Lung (tissue), 12 donors: ENCODE data around the gene CBL. TPM values are rescaled to one million over a fixed set of nuclear protein-coding genes. Genes with fewer than 3 reads are reported as not detected.

Source experiments
- ATAC-seq: fragments of 200-7000 bp; cut with Tn5 transposase; one replicate; pipeline ENCODE4 v1.9.1; 2020; ENCODE audit warnings: moderate number of reproducible peaks; ENCODE audit not compliant: insufficient read depth, low FRiP score
- DNase-seq, 3 donors: peaks; one replicate each; pipeline ENCODE4 v3.0.0-alpha.2; 2013 to 2017
- H3K27ac ChIP-seq, 2 donors: one replicate each; pipeline ENCODE4 v1.5.1; 2013; ENCODE audit warnings: mild to moderate bottlenecking in 2 of 2, moderate library complexity in 2 of 2, control low read depth in 1 of 2, inconsistent platforms in 1 of 2, low read depth in 1 of 2, low read length in 1 of 2
- H3K27me3 ChIP-seq, 3 donors: one replicate each; pipeline ENCODE4 v1.5.1; 2013; ENCODE audit warnings: low read length in 2 of 3; ENCODE audit not compliant: control insufficient read depth in 3 of 3, insufficient read depth in 3 of 3
- H3K36me3 ChIP-seq, 4 donors: one replicate each; pipeline ENCODE4 v1.5.1; 2013; ENCODE audit warnings: low read length in 4 of 4, mild to moderate bottlenecking in 1 of 4, moderate library complexity in 1 of 4; ENCODE audit not compliant: control insufficient read depth in 4 of 4, insufficient read depth in 4 of 4
- H3K4me1 ChIP-seq, 5 donors: one replicate each; pipeline ENCODE4 v1.5.1; 2013; ENCODE audit warnings: low read length in 5 of 5, mild to moderate bottlenecking in 2 of 5, moderate library complexity in 1 of 5; ENCODE audit not compliant: control insufficient read depth in 5 of 5, insufficient read depth in 5 of 5
- H3K4me3 ChIP-seq: one replicate; pipeline ENCODE4 v1.5.1; 2013; ENCODE audit warnings: mild to moderate bottlenecking, control low read depth, moderate library complexity
- H3K9ac ChIP-seq, 2 donors: one replicate each; pipeline ENCODE4 v1.5.1; 2013; ENCODE audit warnings: low read length in 2 of 2, control low read depth in 1 of 2; ENCODE audit not compliant: insufficient read depth in 1 of 2
- H3K9me3 ChIP-seq, 4 donors: one replicate each; pipeline ENCODE4 v1.5.1; 2013; ENCODE audit warnings: low read length in 3 of 4, mild to moderate bottlenecking in 1 of 4, moderate library complexity in 1 of 4; ENCODE audit not compliant: control insufficient read depth in 4 of 4, insufficient read depth in 3 of 4
- CTCF ChIP-seq: IDR thresholded peaks from 2 replicates; pipeline ENCODE4 v1.5.1; 2012; ENCODE audit warnings: mild to moderate bottlenecking; ENCODE audit errors: control extremely low read depth, extremely low read depth
- WGBS, 2 donors: extraction: QIAGEN DNeasy Blood & Tissue Kit; methylation state at CpG; one replicate each; pipeline ENCODE4 v1.1.7; 2013; 5-methylcytosine and 5-hydroxymethylcytosine counted together
- polyA plus RNA-seq, 2 donors: library from polyadenylated mRNA; stranded (reverse); fragments of 200-250 nt; gene quantifications; one replicate each; pipeline ENCODE4 v1.2.1, GENCODE V29; 2013
- total RNA-seq, 2 donors: library from RNA; depleted of rRNA in 1 of 2; stranded (reverse); fragments of >200 nt in 1 of 2; gene quantifications; one replicate each; pipeline ENCODE4 v1.2.1, GENCODE V29; 2014 to 2021
- donor health status: control.
- donor health status: control.
- donor health status: Bipolar disorder and iron deficiency.
- donor health status: healthy.
- donor health status: DM: yes; HTN: yes; CAD: no.

The CBL gene
- total and polyA plus RNA-seq, 4 donors: 8.7 to 25.1 (median 16.1) TPM

DNA sequence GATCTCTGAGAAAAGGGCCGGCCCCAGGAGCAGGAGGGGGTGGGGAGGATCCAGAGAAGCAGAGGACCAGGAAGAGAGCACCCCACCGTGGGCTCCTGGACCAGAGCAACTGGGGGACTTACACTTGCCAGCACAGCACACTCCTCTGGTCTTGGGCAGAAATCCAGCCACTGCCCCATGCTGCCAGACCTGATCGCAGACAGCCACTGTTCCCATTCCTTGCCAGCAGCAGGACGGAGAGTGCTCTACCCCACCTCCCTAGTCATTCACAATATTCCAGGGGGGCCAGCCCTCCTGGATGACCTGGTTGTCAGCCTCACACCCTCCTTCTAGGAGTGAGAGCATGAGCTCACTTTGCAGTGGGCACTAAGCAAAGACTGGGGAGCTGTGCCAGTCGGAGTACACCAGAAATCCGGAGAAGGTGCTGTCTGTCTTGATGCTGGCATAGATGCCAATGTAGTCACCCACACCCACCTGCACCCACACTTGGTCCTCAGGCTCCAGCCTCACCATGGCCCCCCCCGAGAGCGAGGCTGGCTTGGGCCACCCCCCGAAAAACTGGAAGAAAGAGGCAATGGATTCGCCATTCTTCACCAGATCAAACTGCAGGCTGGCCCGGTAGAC is 132.9 kb downstream of the CBL start:
- peak overlapping the region in 1 of 2 donors; percentile 90 for H3K27ac ChIP-seq
- DNase-seq: peak in 2 of 3 donors; percentile 30 to 41
- H3K9me3 ChIP-seq: no peaks in the 10 kb centered on the region
- peaks cover 0 to 7% (median 3%) of the 10 kb centered on the region in 4 donors for H3K36me3 ChIP-seq
- WGBS, 2 donors: 53 to 58% methylated on average over 11 of the region's 11 CpGs
- no peak overlapping the region for H3K9ac ChIP-seq
- peaks cover 0 to 55% (median 18%) of the 10 kb centered on the region in 5 donors for H3K4me1 ChIP-seq
- no peak for TF ChIP-seq CTCF
- no peak for ATAC-seq
- H3K27me3 ChIP-seq: no peaks in the 10 kb centered on the region
- H3K4me3 ChIP-seq: peak overlapping the region; percentile 52

- peak overlapping the region; percentile 90 to 91 for H3K27ac ChIP-seq
- peaks cover 0 to 55% (median 18%) of the 10 kb centered on the region in 5 donors for H3K4me1 ChIP-seq
- H3K9ac ChIP-seq: peak overlapping the region in 1 of 2 donors; percentile 25
- H3K27me3 ChIP-seq: no peaks in the 10 kb centered on the region
- H3K4me3 ChIP-seq: peak overlapping the region; percentile 52
- WGBS, 2 donors: 5% methylated on average over 61 to 86 of the region's 86 CpGs
- DNase-seq (peak; percentile 83 to 86 (median 86)), ATAC-seq (peak; percentile 77)
- H3K9me3 ChIP-seq: no peaks in the 10 kb centered on the region
- peak; percentile 28 for TF ChIP-seq CTCF
- peaks cover 0 to 7% (median 3%) of the 10 kb centered on the region in 4 donors for H3K36me3 ChIP-seq
Measured at GRCh38 chr11:119339589-119340334, 133.6 kb downstream of the CBL start.

DNA sequence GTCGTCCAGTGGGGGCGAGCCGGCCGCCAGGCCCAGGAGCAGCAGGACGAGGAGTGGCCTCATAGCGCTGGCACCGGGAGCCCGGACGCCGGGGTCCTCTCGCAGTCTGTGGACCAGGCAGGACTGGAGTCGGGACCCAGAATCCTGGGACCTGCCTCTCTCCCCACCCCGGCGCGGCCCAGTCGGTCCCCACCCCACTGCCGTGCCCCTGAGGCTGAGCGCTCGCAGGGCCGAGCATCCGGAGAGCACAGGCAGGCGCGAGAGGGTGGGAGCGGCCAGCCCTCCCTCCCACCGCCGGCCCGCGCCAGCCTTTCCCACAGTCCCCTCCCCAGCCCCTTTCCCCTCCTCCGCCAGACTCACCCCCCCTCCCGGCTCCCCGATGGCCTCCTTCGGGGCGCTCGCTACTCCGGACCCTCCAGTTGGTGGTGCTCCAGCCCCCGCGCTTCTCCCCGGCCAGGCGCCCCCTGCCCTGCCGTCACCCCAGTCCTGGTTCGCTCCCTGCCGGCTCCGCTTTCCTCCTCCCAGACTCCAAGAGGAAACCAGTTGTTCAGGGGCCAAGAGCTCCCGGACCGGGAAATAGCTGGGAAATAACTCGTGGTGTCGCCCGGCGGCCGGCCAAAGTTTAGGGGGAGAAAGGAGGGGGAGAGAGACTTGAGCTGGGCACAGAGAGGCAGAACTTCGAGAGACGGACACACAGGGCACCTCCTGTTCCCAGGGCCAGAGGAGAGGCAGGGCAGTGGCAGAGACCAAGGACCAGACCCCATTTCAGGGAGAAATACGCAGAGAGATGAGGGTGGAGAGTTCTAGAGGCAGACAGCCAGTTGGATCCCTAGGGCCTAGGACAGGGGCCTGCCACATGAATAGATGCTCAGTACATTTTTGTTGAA is 134.4 kb downstream of the CBL start, which contains the start of gene C1QTNF5:
Gene C1QTNF5, minus strand, starts transcription at position 549 of the 887 bp plus-strand sequence. Its CDS starts 486 bp downstream, at position 63.
- Histone ChIP-seq H3K4me1 (peaks cover 0 to 47% (median 11%) of the 10 kb centered on the region in 5 donors), H3K27ac (peak within 1 kb of the TSS; percentile 90 to 91), H3K36me3 (peaks cover 0 to 7% (median 3%) of the 10 kb centered on the region in 4 donors), H3K4me3 (peak within 1 kb of the TSS; percentile 52), H3K27me3 (no peaks in the 10 kb centered on the region), H3K9ac (peak within 1 kb of the TSS; percentile 25 to 58), H3K9me3 (no peaks in the 10 kb centered on the region)
- DNase-seq: peak; percentile 95 to 97 (median 97)
- peak; percentile 23 for ATAC-seq
- TF ChIP-seq CTCF: no peak
- 4% methylated on average over 40 to 53 of the region's 53 CpGs for WGBS, 2 donors
